Fibroblast of pulmonary artery (primary cell): ENCODE measurements around the gene KCNMB2.
A peak's percentile ranks its signal among the peaks of the same experiment; 100 is the strongest.

Experiments used
- DNase-seq: peaks from one replicate; pipeline ENCODE4 v3.0.0-alpha.2; 2010; ENCODE audit warnings: low read depth
- H3K4me3 ChIP-seq: replicated peaks from 2 replicates; pipeline ENCODE4 v1.5.1; 2011; ENCODE audit warnings: low read depth, mild to moderate bottlenecking, control low read depth, low read length, moderate library complexity
- TF ChIP-seq, protein P1 (sequence below): IDR thresholded peaks from 2 replicates; pipeline ENCODE4 v1.5.1; 2011; ENCODE audit warnings: mild to moderate bottlenecking, control low read depth, low read length, inconsistent platforms; ENCODE audit errors: missing control alignments

The KCNMB2 gene

DNA sequence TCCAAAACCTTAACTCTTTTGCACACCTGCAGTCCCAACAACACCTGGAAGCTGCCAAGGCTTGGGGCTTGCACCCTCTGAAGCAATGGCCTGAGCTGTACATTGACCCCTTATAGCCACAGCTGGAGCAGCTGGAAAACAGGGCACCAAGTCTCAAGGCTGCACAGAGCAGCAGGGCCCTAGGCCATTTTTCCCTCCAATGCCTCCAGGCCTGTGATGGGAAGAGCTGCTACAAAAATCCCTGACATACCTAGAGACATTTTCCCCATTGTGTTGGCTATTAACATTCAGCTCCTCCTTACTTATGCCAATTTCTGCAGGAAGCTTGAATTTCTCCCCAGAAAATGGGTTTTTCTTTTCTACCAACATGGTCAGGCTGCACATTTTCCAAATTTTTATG is 304.4 kb downstream of the KCNMB2 start:
- DNase-seq = no peak
- TF ChIP-seq, protein P1, sequence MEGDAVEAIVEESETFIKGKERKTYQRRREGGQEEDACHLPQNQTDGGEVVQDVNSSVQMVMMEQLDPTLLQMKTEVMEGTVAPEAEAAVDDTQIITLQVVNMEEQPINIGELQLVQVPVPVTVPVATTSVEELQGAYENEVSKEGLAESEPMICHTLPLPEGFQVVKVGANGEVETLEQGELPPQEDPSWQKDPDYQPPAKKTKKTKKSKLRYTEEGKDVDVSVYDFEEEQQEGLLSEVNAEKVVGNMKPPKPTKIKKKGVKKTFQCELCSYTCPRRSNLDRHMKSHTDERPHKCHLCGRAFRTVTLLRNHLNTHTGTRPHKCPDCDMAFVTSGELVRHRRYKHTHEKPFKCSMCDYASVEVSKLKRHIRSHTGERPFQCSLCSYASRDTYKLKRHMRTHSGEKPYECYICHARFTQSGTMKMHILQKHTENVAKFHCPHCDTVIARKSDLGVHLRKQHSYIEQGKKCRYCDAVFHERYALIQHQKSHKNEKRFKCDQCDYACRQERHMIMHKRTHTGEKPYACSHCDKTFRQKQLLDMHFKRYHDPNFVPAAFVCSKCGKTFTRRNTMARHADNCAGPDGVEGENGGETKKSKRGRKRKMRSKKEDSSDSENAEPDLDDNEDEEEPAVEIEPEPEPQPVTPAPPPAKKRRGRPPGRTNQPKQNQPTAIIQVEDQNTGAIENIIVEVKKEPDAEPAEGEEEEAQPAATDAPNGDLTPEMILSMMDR = no peak
- no peak overlapping the region for H3K4me3 ChIP-seq

DNA sequence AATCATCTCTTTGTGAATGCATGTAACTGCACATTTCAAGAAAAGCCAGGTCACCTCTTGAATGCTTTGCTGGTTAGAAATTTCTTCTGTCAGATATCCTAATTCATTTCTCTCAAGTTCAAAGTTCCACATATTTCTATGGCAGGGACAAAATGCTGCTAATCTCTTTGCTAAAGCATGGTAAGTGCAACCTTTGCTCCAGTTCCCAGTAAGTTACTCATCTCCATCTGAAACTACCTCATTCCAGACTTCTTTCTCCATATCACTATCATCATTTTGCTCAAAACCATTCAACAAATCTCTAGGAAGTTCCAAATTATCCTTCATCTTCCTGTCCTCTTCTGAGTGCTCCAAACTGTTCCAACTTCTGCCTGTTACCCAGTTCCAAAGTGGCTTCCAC is 304.8 kb downstream of the KCNMB2 start:
- TF ChIP-seq, protein P1 = no peak
- no peak for DNase-seq
- no peak overlapping the region for H3K4me3 ChIP-seq

DNA sequence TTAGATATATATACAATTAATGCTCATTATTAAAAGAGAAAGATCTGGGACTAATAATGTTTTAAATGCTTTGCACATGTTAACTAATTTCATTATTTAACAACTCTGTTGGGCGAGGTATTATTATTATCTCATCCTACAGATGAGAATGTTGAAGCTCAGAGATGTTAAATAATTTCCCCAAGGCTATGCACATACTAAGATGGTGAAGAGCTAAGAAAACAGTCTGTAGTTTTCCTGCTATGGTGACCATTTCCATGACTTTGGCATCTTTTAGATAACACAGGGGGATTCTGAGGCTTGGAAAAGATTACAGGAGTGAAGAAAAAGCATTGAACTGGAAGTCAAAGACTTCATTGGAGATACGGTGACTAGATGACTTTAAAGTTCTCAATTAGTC is 308.7 kb downstream of the KCNMB2 start:
- no peak for DNase-seq

DNA sequence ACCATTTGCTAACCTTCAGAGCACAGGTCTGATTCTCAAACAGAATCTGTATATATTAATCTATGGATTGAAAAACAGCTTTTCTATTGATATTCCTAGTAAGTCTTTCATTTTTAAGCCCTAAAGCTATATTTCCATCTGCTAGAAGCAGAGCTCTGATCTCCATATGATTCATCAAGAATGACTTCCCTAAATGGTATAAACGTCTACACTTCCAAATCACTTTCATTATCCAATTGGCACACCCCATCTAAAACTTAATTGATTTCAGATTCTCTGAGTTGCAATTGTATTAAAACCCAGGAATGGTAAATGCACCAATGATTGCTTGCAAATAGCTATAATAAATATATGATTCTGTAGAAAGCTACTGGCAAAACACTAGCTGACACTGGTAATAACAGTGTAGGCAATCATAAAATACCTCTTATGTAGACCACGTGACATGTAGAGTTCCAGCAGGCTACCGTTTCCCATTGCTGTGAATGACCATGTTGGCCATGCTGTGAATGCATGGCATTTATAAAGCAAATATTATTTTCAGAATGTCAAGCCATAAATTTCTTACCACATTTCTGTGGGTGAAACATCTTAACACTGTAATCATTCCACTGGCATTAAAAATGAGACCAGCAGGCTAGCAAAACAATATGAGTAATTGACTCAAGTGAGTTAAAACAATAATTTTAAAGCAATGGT is 309.3 kb downstream of the KCNMB2 start:
- TF ChIP-seq, protein P1 = no peak
- no peak overlapping the region for H3K4me3 ChIP-seq
- DNase-seq = peak; percentile 14

More for the DNA sequence above, 308.7 kb downstream of the KCNMB2 start:
- no peak overlapping the region for H3K4me3 ChIP-seq
- TF ChIP-seq, protein P1 = no peak

DNA sequence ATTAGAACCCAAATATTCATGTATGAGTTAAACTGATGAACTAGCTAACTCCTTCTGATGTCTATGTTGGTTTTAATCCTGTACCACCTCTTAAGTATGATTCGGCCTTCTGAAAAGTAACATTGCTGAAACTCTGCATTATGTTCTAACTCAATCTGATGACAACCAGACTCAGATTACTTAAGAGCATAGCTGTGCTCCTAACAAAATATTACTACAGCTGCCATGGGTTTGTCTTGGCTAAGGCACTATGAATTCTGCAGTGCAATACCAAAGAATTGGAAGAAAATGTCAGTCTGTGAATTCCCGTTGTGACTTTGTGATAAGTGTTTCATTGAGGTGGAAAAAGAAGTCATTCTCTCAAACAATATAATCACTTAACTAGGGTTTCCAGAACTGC is 311.0 kb downstream of the KCNMB2 start:
- H3K4me3 ChIP-seq = no peak overlapping the region
- DNase-seq = peak; percentile 19
- TF ChIP-seq, protein P1 = no peak

DNA sequence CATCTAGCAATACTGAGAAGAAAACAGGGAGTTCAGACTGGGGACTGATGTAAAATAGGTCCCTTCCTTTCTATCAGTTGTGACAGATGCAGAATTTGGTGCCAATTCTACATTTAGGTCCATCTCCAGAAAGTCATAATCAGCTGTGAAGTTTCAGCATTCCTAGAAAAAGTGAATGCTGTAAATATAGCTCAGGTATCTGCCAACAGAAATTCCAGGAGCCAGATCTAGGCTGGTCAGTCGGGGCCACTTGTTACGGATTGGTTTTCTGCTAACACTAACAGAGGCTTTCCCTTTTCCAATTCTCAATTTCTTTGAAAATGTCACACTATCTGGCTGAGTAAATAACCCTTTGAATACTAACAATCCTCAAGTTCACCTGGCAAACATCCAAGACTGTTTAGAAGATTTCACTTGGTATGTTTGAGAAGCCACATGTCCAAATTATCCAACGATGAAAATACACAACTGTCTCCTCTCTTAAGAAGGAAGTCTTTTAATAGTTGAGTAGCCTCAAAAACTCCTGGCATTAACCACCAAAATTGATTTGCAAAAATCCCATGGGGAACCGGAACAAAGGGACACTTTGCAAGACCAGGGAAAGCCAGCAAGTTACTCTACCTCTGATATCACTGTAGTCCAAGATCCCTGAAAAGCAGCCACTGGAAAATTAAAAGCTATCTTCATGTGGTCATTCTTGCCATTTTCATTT is 313.1 kb downstream of the KCNMB2 start:
- H3K4me3 ChIP-seq = no peak overlapping the region
- peak; percentile 1 for DNase-seq
- TF ChIP-seq, protein P1 = no peak
